Vagina (tissue), 2 donors: ENCODE data around the gene ADAM8.

ENCODE experiments used
- POLR2A ChIP-seq, 2 donors: fragments of 450-650 bp; IDR thresholded peaks; one replicate each; pipeline ENCODE4 v1.6.1; 2017; ENCODE audit warnings: antibody characterized with exemption in 2 of 2, mild to moderate bottlenecking in 2 of 2, moderate library complexity in 2 of 2
- TF ChIP-seq, protein P1 (sequence below), 3 experiments: fragments of 450-650 bp in 2 of 3; fragments of 200-600 bp in 1 of 3; sonication (generic) in 1 of 3; IDR thresholded peaks; one replicate each; pipeline ENCODE4 v1.5.1; 2017 to 2019; ENCODE audit warnings: antibody characterized with exemption in 3 of 3, mild to moderate bottlenecking in 2 of 3, moderate library complexity in 2 of 3

- TF ChIP-seq, protein P1, sequence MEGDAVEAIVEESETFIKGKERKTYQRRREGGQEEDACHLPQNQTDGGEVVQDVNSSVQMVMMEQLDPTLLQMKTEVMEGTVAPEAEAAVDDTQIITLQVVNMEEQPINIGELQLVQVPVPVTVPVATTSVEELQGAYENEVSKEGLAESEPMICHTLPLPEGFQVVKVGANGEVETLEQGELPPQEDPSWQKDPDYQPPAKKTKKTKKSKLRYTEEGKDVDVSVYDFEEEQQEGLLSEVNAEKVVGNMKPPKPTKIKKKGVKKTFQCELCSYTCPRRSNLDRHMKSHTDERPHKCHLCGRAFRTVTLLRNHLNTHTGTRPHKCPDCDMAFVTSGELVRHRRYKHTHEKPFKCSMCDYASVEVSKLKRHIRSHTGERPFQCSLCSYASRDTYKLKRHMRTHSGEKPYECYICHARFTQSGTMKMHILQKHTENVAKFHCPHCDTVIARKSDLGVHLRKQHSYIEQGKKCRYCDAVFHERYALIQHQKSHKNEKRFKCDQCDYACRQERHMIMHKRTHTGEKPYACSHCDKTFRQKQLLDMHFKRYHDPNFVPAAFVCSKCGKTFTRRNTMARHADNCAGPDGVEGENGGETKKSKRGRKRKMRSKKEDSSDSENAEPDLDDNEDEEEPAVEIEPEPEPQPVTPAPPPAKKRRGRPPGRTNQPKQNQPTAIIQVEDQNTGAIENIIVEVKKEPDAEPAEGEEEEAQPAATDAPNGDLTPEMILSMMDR (IDR thresholded peaks at IDR 0.05): no peak
- TF ChIP-seq POLR2A (IDR thresholded peaks at IDR 0.05): no peak
These were observed 63.7 kb downstream of the ADAM8 start for GRCh38 chr10:133212853-133213494.
